SK-N-SH (cell line): ENCODE measurements around the gene SMIM11. TPM values are rescaled to one million over a fixed set of nuclear protein-coding genes. Genes with fewer than 3 reads are reported as not detected.
"Not testable (repeated sequence)": the region's sequence is repeated elsewhere in the genome, so short reads cannot be mapped to it uniquely, and the experiment has no call there.

ENCODE experiments used
- CTCF ChIA-PET: fragments of 300-600, 350-600 bp; formaldehyde crosslinking; extraction: SDS; loops from one replicate; lab custom pipeline; 2021; lab: Yijun Ruan, JAX
- POLR2A ChIA-PET: fragments of 350-600 bp; sonication (Branson Sonifier 250); formaldehyde crosslinking; extraction: SDS; loops from one replicate; lab custom pipeline; 2020; ENCODE audit warnings: antibody characterized with exemption, inconsistent platforms; lab: Yijun Ruan, JAX
- DNase-seq: peaks from one replicate; pipeline ENCODE4 v3.0.0; 2012
- H2AFZ ChIP-seq: fragments of 200-600 bp; sonication (generic); 2 replicates; pipeline ENCODE4 v1.8.1; 2016; ENCODE audit warnings: antibody characterized with exemption, mild to moderate bottlenecking, low read depth
- H3F3A ChIP-seq: fragments of 200-600 bp; sonication (generic); replicated peaks from 2 replicates; pipeline ENCODE3; 2016; ENCODE audit warnings: antibody characterized with exemption, mild to moderate bottlenecking; ENCODE audit not compliant: insufficient read depth
- H3K27ac ChIP-seq, 2 experiments: fragments of 200-500 bp in 1 of 2; fragments of 200-600 bp in 1 of 2; sonication (Bioruptor generic) in 1 of 2; sonication (generic), shearing (Covaris generic) in 1 of 2; 2 replicates each; pipeline versions ENCODE4 v1.5.1 to v1.6.1; 2014 to 2016; ENCODE audit warnings: low read depth in 2 of 2, inconsistent platforms in 1 of 2, low read length in 1 of 2, mild to moderate bottlenecking in 1 of 2, mixed read lengths in 1 of 2
- H3K27me3 ChIP-seq: fragments of 200-600 bp; sonication (generic), shearing (Covaris generic); 2 replicates; pipeline ENCODE4 v1.6.1; 2016; ENCODE audit warnings: mixed run types; ENCODE audit not compliant: insufficient read depth
- H3K36me3 ChIP-seq, 2 experiments: fragments of 200-500 bp in 1 of 2; fragments of 200-600 bp in 1 of 2; sonication (Bioruptor generic) in 1 of 2; sonication (generic) in 1 of 2; replicated peaks in 1 of 2; 2 replicates each; pipeline versions ENCODE3 to v1.5.1; 2014 to 2016; ENCODE audit warnings: low read length in 1 of 2, mild to moderate bottlenecking in 1 of 2; ENCODE audit not compliant: insufficient read depth in 2 of 2, control insufficient read depth in 1 of 2
- H3K4me1 ChIP-seq, 2 experiments: fragments of 200-500 bp in 1 of 2; fragments of 200-600 bp in 1 of 2; sonication (Bioruptor generic) in 1 of 2; sonication (generic), shearing (Covaris generic) in 1 of 2; 2 replicates each; pipeline versions ENCODE4 v1.5.1 to v1.6.1; 2014 to 2016; ENCODE audit warnings: low read depth in 1 of 2, low read length in 1 of 2, mixed run types in 1 of 2; ENCODE audit not compliant: insufficient read depth in 2 of 2, control insufficient read depth in 1 of 2
- H3K4me2 ChIP-seq: fragments of 200-600 bp; sonication (generic), shearing (Covaris generic); 2 replicates; pipeline ENCODE4 v1.6.1; 2017; ENCODE audit warnings: mixed run types
- H3K4me3 ChIP-seq, 2 experiments: fragments of 200-500 bp in 1 of 2; fragments of 200-600 bp in 1 of 2; sonication (Bioruptor generic) in 1 of 2; sonication (generic), shearing (Covaris generic) in 1 of 2; 2 replicates each; pipeline versions ENCODE4 v1.5.1 to v1.8.1; 2014 to 2016; ENCODE audit warnings: low read depth in 2 of 2, inconsistent platforms in 1 of 2, low read length in 1 of 2, mild to moderate bottlenecking in 1 of 2, mixed read lengths in 1 of 2, moderate library complexity in 1 of 2
- H3K79me2 ChIP-seq: fragments of 200-600 bp; sonication (generic); 2 replicates; pipeline ENCODE4 v1.8.1; 2017; ENCODE audit warnings: mild to moderate bottlenecking; ENCODE audit not compliant: insufficient read depth
- H3K9ac ChIP-seq: fragments of 200-600 bp; sonication (generic); 2 replicates; pipeline ENCODE4 v1.6.1; 2017; ENCODE audit warnings: mixed run types
- H3K9me2 ChIP-seq: fragments of 200-600 bp; sonication (generic); 2 replicates; pipeline ENCODE4 v1.6.1; 2017; ENCODE audit warnings: mixed run types
- H3K9me3 ChIP-seq: fragments of 200-600 bp; sonication (generic); 2 replicates; pipeline ENCODE4 v1.6.1; 2017; ENCODE audit warnings: mixed run types, mild to moderate bottlenecking, moderate library complexity
- H4K20me1 ChIP-seq: fragments of 200-600 bp; sonication (generic); 2 replicates; pipeline ENCODE4 v1.6.1; 2017; ENCODE audit warnings: mild to moderate bottlenecking, mixed run types; ENCODE audit not compliant: insufficient read depth
- WGBS: methylation state at CpG from one replicate; pipeline ENCODE4 v1.1.6; 2017; ENCODE audit warnings: low lambda C conversion rate; 5-methylcytosine and 5-hydroxymethylcytosine counted together
- polyA plus RNA-seq, 3 experiments: library from polyadenylated mRNA; depleted of rRNA; stranded (reverse); fragments of >200 nt; gene quantifications; 2 replicates each; pipeline ENCODE4 v1.2.3, GENCODE V29; 2012

Gene SMIM11
- polyA plus RNA-seq, 1 of the 3 experiments (the other 2 are of a cell fraction) = 15.0 TPM

- H3K79me2 ChIP-seq, H3K36me3 ChIP-seq, H3K9me3 ChIP-seq, H3K4me1 ChIP-seq, H3F3A ChIP-seq, H3K4me2 ChIP-seq, POLR2A ChIA-PET, CTCF ChIA-PET, H3K9me2 ChIP-seq, H3K27me3 ChIP-seq, H3K27ac ChIP-seq, H2AFZ ChIP-seq, H4K20me1 ChIP-seq, H3K9ac ChIP-seq, DNase-seq, H3K4me3 ChIP-seq: not testable (repeated sequence)
- no CpG with 5 or more reads among the region's 9 CpGs for WGBS
Measured at GRCh38 chr21:34407294-34407693, 32.0 kb downstream of the SMIM11 start.

GRCh38 chr21:34417448-34418077, 42.3 kb downstream of the SMIM11 start:
- H3K27me3 ChIP-seq, H3K4me2 ChIP-seq, H3K4me1 ChIP-seq, H3K79me2 ChIP-seq, DNase-seq, H3F3A ChIP-seq, H3K36me3 ChIP-seq, H2AFZ ChIP-seq, H3K27ac ChIP-seq, H3K9me3 ChIP-seq, H3K9me2 ChIP-seq, CTCF ChIA-PET, POLR2A ChIA-PET, H3K9ac ChIP-seq, H4K20me1 ChIP-seq, H3K4me3 ChIP-seq: not testable (repeated sequence)
- WGBS = no CpG with 5 or more reads among the region's 5 CpGs

GRCh38 chr21:34423805-34424204, 48.5 kb downstream of the SMIM11 start, which contains the start of gene SMIM34:
TSS of gene SMIM34 (minus strand) at chr21:34423951. CDS start at chr21:34423839, 112 bp downstream.
- H4K20me1 ChIP-seq, H3K27me3 ChIP-seq, H3K36me3 ChIP-seq, H3K4me1 ChIP-seq, H3K27ac ChIP-seq, H3K9me2 ChIP-seq, H3K4me2 ChIP-seq, POLR2A ChIA-PET, H3K9me3 ChIP-seq, CTCF ChIA-PET, H3F3A ChIP-seq, H3K9ac ChIP-seq, H2AFZ ChIP-seq, DNase-seq, H3K4me3 ChIP-seq, H3K79me2 ChIP-seq: not testable (repeated sequence)
- WGBS = no CpG with 5 or more reads among the region's 4 CpGs

- H3K79me2 ChIP-seq, CTCF ChIA-PET, H3K4me2 ChIP-seq, DNase-seq, H3K9me3 ChIP-seq, POLR2A ChIA-PET, H2AFZ ChIP-seq, H3K4me3 ChIP-seq, H4K20me1 ChIP-seq, H3K27ac ChIP-seq, H3K27me3 ChIP-seq, H3K9me2 ChIP-seq, H3K9ac ChIP-seq, H3K4me1 ChIP-seq, H3K36me3 ChIP-seq, H3F3A ChIP-seq: not testable (repeated sequence)
- no CpG with 5 or more reads among the region's 8 CpGs for WGBS
Measured at GRCh38 chr21:34427339-34427738, 52.0 kb downstream of the SMIM11 start.

DNA sequence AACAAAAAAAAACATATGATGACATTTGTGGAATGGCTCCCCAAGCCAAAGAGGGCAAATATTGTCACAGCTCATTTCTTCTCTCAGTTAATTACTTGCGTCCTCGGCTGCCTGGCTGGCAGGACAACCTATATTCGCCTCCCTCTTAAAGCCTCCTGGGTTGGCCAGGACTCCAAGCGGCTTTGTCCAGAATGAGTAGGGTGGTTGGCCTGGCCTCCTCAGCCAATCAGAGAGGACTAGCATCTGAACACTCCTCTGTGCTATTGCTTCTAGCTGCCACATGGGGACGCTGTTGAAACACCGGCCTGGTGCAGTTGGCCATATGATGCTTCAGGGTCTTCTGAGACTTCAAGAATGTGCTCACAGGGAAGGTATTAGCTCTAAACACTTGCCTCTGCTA, 53.1 kb downstream of the SMIM11 start:
- POLR2A ChIA-PET, H3K4me3 ChIP-seq, H3K79me2 ChIP-seq, H3K9ac ChIP-seq, H2AFZ ChIP-seq, H3K9me2 ChIP-seq, H3K4me2 ChIP-seq, DNase-seq, H3F3A ChIP-seq, CTCF ChIA-PET, H3K27ac ChIP-seq, H4K20me1 ChIP-seq, H3K4me1 ChIP-seq, H3K36me3 ChIP-seq, H3K27me3 ChIP-seq, H3K9me3 ChIP-seq: not testable (repeated sequence)
- no CpG with 5 or more reads among the region's 6 CpGs for WGBS

DNA sequence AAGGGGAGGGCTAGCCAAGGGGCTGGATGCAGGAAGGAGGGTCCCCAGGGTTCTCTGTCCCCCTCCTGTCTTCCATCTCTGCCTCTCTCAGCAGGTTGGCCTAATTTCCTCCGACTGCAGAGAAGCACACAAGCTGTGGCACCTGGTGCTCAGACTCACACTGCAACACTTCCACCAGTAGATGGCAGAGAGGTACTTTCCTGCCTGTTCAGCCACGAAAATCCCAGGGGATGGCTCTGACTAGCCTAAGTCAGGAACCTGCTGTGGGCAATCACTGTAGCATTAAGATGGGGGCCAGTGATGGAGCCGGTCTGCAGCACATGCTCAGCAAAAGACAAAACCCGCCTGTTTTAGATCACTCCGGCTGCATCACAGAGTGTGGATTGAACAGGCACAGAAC, 54.4 kb downstream of the SMIM11 start:
- H3K27ac ChIP-seq, DNase-seq, H3K27me3 ChIP-seq, H3K79me2 ChIP-seq, H4K20me1 ChIP-seq, H3K4me2 ChIP-seq, H3K4me1 ChIP-seq, H3K9me2 ChIP-seq, H3K9me3 ChIP-seq, H3K36me3 ChIP-seq, CTCF ChIA-PET, H3K4me3 ChIP-seq, H2AFZ ChIP-seq, H3F3A ChIP-seq, POLR2A ChIA-PET, H3K9ac ChIP-seq: not testable (repeated sequence)
- WGBS = no CpG with 5 or more reads among the region's 5 CpGs
